GM06990 (cell line): ENCODE results near the gene AGAP3.

Source experiments
- DNase-seq: peaks from one replicate; pipeline ENCODE4 v3.0.0-alpha.2; 2011; ENCODE audit not compliant: insufficient read length; ENCODE audit errors: extremely low read depth
- H3K27me3 ChIP-seq: replicated peaks from 2 replicates; pipeline ENCODE4 v1.6.0; 2011; ENCODE audit warnings: low read length; ENCODE audit not compliant: control insufficient read depth, insufficient read depth
- H3K36me3 ChIP-seq: 2 replicates; pipeline ENCODE4 v1.5.1; 2011; ENCODE audit warnings: low read length; ENCODE audit not compliant: control insufficient read depth, insufficient read depth
- H3K4me3 ChIP-seq: replicated peaks from 2 replicates; pipeline ENCODE4 v1.5.1; 2011; ENCODE audit warnings: low read depth, mild to moderate bottlenecking, control low read depth, low read length
- CTCF ChIP-seq: IDR thresholded peaks from 2 replicates; pipeline ENCODE4 v1.5.1; 2011; ENCODE audit warnings: low read length, control low read depth, mild to moderate bottlenecking, inconsistent platforms; ENCODE audit not compliant: insufficient read depth, poor library complexity, severe bottlenecking

The AGAP3 gene

DNA sequence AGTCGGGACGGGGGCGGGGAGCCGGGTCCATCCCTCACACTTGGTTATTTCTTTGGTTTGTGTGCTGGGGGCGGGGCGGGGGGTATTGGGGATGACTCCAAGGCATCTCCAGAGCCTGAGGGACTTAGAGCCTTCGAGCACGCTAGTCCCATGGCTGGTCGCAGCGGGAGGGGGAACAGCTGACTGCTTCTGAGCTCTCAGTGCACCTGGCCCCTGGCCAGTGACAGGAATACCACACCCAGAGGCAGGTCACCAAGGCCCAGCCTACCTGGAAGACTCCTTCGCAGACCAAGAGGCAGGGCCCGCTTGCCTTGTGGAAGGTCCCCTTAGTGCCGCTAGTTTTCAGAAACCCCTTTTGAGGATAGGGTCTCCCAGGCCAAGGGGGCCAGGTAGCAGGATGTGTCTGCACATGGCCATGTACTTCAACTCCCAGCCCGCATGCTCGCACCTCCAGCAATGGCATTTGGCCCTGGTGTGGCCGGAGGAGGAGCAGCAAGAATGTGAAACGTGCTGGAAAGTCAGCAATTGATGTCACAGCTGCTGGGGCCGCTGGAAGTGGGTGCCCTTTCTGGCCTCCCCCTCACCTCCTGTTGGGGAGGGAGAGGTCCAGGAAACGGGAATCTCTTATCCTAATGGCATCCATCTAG is 40.3 kb downstream of the AGAP3 start:
- Histone ChIP-seq H3K27me3 (no peaks in the 10 kb centered on the region), H3K4me3 (no peak overlapping the region), H3K36me3 (peaks cover 8% of the 10 kb centered on the region)
- DNase-seq, result no peak
- TF ChIP-seq CTCF, result no peak

DNA sequence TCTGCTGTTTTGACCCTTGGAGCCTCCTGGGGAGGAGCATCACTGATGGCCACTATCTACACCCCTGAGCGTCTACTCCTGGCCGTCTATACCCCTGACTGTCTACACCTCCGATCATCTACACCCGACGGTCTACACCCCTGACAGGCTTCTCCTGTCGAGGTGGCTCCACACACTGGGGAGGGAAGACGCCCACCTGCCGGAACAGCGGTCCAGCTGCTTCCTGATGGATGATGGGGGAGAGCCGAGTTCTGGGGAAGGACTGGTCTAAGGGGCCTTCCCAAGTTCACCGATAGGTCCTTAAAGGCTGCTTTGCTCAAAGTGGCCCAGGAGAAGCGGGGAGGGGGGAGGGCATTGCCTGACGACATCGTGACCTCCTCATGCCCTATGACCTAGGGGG is 41.9 kb downstream of the AGAP3 start:
- no peak for TF ChIP-seq CTCF
- no peaks in the 10 kb centered on the region for H3K27me3 ChIP-seq
- H3K4me3 ChIP-seq, result no peak overlapping the region
- DNase-seq, result no peak
- H3K36me3 ChIP-seq, result peaks cover 12% of the 10 kb centered on the region

GRCh38 chr7:151128716-151129115 is 42.4 kb downstream of the AGAP3 start:
- H3K36me3 ChIP-seq, result peaks cover 10% of the 10 kb centered on the region
- no peaks in the 10 kb centered on the region for H3K27me3 ChIP-seq
- no peak for DNase-seq
- H3K4me3 ChIP-seq, result no peak overlapping the region
- TF ChIP-seq CTCF, result no peak

DNA sequence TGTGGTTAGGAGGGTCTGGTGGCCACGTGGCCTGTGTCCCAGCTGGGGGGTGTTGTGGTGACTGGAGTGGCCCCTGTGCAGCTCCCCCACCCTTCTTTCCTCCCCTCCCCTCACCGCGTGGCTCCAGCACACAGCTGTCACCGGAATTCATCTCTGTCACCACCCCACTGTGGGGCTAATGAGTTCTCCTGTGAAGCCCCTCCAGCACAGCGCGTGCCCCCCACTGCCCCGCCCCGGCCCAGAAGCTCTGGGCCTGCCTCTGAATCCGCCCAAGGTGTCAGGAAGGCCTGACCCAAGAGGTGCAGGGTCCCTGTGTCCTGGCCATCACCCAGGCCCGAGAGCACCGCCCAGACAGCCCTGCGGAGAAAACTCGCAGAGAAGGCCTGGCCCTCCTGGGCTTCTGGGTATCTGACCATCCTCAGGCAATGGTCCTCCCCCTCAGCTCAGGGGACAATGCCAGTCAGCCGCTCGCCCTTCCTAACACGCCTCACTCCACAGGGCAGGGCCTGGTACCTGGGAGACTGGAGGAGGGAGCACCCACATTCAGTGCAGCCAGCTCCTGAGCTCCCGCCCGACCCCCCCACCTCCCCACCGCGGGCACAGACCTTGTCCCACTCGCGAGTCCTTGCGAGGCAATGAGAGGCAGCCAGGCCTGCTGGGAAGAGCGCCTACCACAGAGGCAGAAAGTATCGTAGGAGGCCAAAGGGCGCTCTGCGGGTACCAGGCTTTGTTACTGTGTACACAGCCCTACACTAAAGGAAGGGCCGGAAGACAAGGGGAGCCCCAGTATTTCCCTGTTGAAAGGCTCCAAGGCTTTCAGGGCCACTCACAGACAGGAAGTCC is 43.1 kb downstream of the AGAP3 start:
- peaks cover 11% of the 10 kb centered on the region for H3K36me3 ChIP-seq
- no peak for DNase-seq

DNA sequence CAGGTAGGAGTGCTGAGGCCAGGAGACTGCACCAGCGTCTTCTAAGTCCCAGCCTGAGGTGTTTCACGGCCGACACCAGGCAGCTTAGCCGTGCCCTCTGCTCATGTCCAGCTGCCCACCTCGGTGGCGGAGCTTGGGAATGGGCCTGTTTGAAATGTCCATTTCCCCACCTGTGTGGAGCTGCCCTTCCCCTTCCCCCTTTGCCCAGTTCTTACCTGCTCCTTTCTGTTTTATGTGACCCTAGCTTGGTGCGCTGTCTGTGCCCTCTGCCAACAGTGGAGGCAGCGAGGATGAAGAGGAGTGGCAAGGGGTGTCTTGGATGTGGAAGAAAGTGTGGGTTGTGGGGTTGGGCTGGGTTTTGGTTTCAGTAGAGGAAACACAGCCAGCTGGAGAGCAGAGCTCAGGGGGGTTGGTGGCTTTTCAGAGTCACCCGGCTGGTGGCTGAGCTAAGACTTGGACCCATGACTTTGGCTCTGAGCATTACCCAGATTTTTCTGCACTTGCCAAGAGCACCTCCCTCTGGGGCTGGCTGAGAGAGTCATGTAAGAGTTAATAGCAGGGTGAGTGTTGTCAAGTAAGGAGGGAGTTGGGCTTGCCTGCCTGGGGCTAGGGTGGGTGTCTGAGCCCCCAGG is 43.8 kb downstream of the AGAP3 start:
- Histone ChIP-seq H3K27me3 (no peaks in the 10 kb centered on the region), H3K36me3 (peaks cover 13% of the 10 kb centered on the region), H3K4me3 (no peak overlapping the region)
- DNase-seq, result no peak
- TF ChIP-seq CTCF, result no peak

More for the DNA sequence above, 43.1 kb downstream of the AGAP3 start:
- no peak overlapping the region for H3K4me3 ChIP-seq
- no peak for TF ChIP-seq CTCF
- H3K27me3 ChIP-seq, result no peaks in the 10 kb centered on the region
